ENCODE measurements around the gene CTAG1A.

Gene CTAG1A

DNA sequence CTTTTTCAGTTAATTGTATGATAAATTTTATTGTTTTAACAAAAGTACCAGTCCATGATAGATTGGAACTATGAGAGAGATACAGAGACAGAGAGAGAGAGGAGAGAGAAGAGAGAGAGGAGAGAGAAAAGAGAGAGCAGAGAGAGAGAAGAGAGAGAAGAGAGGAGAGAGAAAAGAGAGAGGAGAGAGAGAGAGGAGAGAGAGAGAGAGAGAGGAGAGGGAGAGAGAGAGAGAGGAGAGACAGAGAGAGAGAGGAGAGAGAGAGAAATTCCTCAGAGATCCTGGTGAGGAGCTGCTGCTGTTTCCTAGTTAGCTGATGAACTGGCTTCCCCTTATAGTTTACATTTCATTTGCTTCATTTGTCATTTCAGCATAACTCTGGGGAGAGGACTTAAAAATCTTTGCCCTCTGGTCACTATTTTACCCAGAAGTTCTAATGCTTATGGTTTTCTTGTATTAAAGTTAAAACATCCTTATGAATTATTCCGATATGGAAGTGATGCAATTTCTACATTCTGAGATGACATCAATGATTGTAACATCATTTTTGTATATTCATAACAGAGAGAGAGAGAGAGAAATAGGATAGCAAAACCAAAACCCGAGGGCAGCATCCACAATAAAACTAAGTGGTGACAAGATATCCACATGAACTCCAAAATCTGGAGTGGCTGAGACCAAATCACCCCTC is 10.8 kb downstream of the CTAG1A start:
- no peaks in the 10 kb centered on the region for H4K20me1 ChIP-seq
- H3K36me3 ChIP-seq, result no peaks in the 10 kb centered on the region
- no peak for TF ChIP-seq Cebpa-rat (IDR thresholded peaks at IDR 0.05)
- peaks cover 22 to 67% (median 40%) of the 10 kb centered on the region in 11 experiments for H3K9me3 ChIP-seq (replicated peaks in 1 of 11)
- peaks cover 8 to 24% (median 10%) of the 10 kb centered on the region in 10 experiments; a peak in 16 of 20 replicates for H3K4me1 ChIP-seq
- peaks cover 60 to 95% (median 90%) of the 10 kb centered on the region in 11 experiments for H3K27me3 ChIP-seq
- peak overlapping the region in 3 of 11 experiments; percentile 0 to 32 (median 8); a peak in 3 of 22 replicates for H3K4me2 ChIP-seq
- no peak overlapping the region for H3K9ac ChIP-seq
- H3K27ac ChIP-seq, result no peak overlapping the region
- H3K4me3 ChIP-seq, result no peak overlapping the region

DNA sequence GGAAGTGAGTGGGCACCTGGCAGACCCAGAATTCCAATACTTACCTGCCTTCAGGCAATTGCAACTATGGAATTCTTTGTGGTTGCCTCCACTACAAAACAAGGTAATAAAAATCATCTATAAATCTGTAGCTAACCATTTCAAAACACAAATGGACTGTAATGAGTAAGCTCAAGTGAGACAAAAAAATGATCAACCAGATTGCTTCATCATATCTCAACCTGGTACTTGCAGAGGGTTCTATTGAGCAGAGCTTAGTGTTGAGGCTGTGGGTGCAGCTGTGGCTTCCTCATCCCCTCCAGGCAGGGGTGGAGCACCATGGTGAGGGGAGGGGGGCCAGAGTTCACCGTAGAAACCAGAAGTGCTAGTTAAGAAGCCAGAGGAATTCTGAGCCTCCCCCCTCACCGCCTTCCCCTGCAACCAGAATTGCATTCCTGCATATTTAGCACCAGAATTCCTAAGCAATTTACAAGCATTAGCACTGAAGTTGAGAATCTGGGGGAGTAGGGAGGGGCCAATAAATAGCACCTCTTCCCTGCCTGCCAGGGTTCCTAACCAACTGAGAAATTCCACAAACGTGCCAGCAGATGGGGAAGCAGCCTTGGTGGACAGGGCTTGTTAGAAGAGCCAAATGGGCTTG is 11.5 kb downstream of the CTAG1A start:
- Histone ChIP-seq H3K4me2 (peak overlapping the region in 3 of 11 experiments; percentile 0 to 32 (median 8); a peak in 4 of 22 replicates), H3K27me3 (peaks cover 63 to 100% (median 97%) of the 10 kb centered on the region in 11 experiments), H3K4me1 (peaks cover 8 to 30% (median 10%) of the 10 kb centered on the region in 10 experiments; a peak in 16 of 20 replicates), H3K4me3 (no peak overlapping the region), H3K36me3 (no peaks in the 10 kb centered on the region), H4K20me1 (no peaks in the 10 kb centered on the region), H3K27ac (no peak overlapping the region), H3K9ac (no peak overlapping the region), H3K9me3 (replicated peaks in 1 of 11) (peaks cover 19 to 65% (median 37%) of the 10 kb centered on the region in 11 experiments)
- TF ChIP-seq Cebpa-rat (IDR thresholded peaks at IDR 0.05), result no peak

DNA sequence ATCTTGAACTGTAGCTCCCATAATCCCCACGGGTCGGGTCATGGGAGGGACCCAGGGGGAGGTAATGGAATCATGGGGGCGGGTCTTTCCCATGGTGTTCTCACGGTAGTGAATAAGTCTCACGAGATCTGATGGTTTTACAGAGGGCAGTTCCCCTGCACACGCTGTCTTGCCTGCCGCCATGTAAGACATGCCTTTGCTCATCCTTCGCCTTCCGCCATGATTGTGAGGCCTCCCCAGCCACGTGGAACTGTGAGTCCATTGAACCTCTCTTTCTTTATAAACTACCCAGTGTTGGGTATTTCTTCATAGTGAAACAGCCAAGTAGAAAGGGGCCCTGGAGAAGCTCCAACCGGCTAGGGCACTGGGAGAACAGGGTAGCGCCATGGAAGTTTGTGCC is 12.3 kb downstream of the CTAG1A start:
- no peaks in the 10 kb centered on the region for H3K36me3 ChIP-seq
- no peaks in the 10 kb centered on the region; a peak in 1 of 22 replicates for H4K20me1 ChIP-seq
- no peak overlapping the region for H3K4me2 ChIP-seq
- TF ChIP-seq Cebpa-rat (IDR thresholded peaks at IDR 0.05), result no peak
- no peak overlapping the region for H3K9ac ChIP-seq
- H3K4me3 ChIP-seq, result no peak overlapping the region
- H3K27me3 ChIP-seq, result peaks cover 63 to 100% (median 97%) of the 10 kb centered on the region in 11 experiments
- H3K9me3 ChIP-seq (replicated peaks in 1 of 11), result peaks cover 12 to 57% (median 29%) of the 10 kb centered on the region in 11 experiments
- H3K27ac ChIP-seq, result no peak overlapping the region
- peaks cover 8 to 30% (median 10%) of the 10 kb centered on the region in 10 experiments; a peak in 16 of 20 replicates for H3K4me1 ChIP-seq

DNA sequence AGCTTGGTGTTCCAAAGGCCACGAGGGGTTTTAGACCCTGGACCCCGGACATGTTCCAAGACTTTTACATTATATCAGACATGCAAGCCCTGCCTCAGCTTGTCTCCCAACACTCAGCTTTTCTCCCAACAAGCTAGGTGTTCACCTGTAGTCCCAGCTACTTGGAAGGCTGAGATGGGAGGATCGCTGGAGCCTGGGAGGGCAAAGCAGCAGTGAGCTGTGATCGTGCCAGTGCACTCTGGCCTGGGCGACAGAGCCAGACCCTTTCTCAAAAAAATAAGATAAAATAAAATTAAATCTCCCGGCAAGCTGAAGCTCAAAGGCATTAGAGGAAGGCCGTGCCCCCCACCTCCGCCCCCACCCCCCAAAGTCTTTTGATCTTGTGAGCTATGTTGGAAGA is 13.7 kb downstream of the CTAG1A start:
- no peak for TF ChIP-seq Cebpa-rat (IDR thresholded peaks at IDR 0.05)

DNA sequence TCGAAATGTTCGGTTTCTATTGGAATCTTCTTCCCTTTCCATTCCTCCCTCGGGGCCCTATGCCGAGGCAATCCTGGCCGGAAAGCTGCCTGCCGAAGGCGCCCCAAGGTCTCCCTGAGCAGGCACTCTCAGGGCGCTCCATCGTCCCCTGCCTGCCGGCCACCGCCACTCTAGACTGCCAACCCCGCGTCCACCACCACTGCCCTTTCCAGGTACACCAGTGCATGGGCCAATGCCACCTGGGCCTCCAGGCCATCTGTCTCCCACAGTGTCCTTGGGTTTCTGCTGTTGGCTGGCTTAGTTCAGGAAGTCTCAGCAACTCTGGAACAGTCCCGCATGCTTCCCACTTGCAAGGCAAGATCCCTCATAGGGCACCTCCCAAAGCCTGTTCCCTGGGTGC is 14.6 kb downstream of the CTAG1A start:
- H4K20me1 ChIP-seq, result peaks cover 0 to 4% (median 0%) of the 10 kb centered on the region in 11 experiments; a peak in 2 of 22 replicates
- H3K9me3 ChIP-seq (replicated peaks in 1 of 11), result peaks cover 9 to 36% (median 14%) of the 10 kb centered on the region in 11 experiments; a peak in 20 of 22 replicates
- H3K36me3 ChIP-seq, result no peaks in the 10 kb centered on the region

More for the DNA sequence above, 13.7 kb downstream of the CTAG1A start:
- Histone ChIP-seq H3K4me1 (peaks cover 9 to 36% (median 16%) of the 10 kb centered on the region in 10 experiments; a peak in 18 of 20 replicates), H3K9me3 (replicated peaks in 1 of 11) (peaks cover 9 to 43% (median 14%) of the 10 kb centered on the region in 11 experiments; a peak in 20 of 22 replicates), H3K27ac (no peak overlapping the region), H3K4me3 (no peak overlapping the region), H4K20me1 (peaks cover 0 to 3% (median 0%) of the 10 kb centered on the region in 11 experiments; a peak in 2 of 22 replicates), H3K27me3 (peaks cover 70 to 100% (median 97%) of the 10 kb centered on the region in 11 experiments), H3K9ac (no peak overlapping the region), H3K36me3 (no peaks in the 10 kb centered on the region), H3K4me2 (no peak overlapping the region)

DNA sequence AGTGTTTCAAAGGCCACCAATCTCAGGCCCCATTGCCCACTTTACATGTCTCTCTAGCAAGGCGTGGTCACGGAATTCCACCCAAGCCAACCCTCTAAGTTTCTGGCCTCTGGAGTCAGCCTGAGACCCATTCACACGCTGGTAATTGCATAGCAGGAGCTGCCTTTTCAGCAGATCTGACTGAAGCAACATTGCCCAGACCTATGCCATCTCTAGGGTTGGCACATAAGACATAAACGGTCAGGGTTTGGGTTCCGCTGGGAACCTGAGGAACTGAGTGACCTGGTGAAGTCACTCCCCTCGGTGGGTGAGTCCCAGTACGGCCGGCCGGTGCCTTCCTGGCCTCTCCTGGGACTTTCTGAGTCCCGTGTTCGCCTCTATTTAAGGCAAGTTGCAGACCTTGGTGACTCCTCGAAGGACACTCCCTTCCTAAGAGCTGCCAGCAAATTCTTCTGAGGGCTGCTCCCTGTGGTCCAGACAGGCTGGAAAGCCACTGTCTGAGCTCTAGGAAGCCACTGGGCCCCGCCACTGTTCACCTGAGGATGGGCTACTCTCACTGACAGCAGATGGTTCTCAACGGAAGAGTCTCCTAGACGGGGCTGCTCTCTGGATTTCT is 15.9 kb downstream of the CTAG1A start:
- H3K4me1 ChIP-seq, result peaks cover 9 to 47% (median 26%) of the 10 kb centered on the region in 10 experiments; a peak in 18 of 20 replicates
- H3K27ac ChIP-seq, result no peak overlapping the region
- peak overlapping the region in 5 of 11 experiments; percentile 35 to 73 (median 48); a peak in 6 of 22 replicates for H3K4me2 ChIP-seq
- peaks cover 68 to 100% (median 97%) of the 10 kb centered on the region in 11 experiments for H3K27me3 ChIP-seq
- no peaks in the 10 kb centered on the region for H3K36me3 ChIP-seq
- TF ChIP-seq Cebpa-rat (IDR thresholded peaks at IDR 0.05), result no peak
- H3K4me3 ChIP-seq, result no peak overlapping the region
- H4K20me1 ChIP-seq, result peaks cover 0 to 4% (median 0%) of the 10 kb centered on the region in 11 experiments; a peak in 3 of 22 replicates
- H3K9me3 ChIP-seq (replicated peaks in 1 of 11), result peaks cover 11 to 34% (median 14%) of the 10 kb centered on the region in 11 experiments; a peak in 20 of 22 replicates
- H3K9ac ChIP-seq, result no peak overlapping the region

More for the DNA sequence above, 14.6 kb downstream of the CTAG1A start:
- no peak for TF ChIP-seq Cebpa-rat (IDR thresholded peaks at IDR 0.05)
- no peak overlapping the region for H3K9ac ChIP-seq
- no peak overlapping the region for H3K4me3 ChIP-seq
- no peak overlapping the region for H3K27ac ChIP-seq
- H3K4me1 ChIP-seq, result peaks cover 9 to 44% (median 24%) of the 10 kb centered on the region in 10 experiments; a peak in 18 of 20 replicates
- H3K27me3 ChIP-seq, result peaks cover 70 to 100% (median 97%) of the 10 kb centered on the region in 11 experiments
- peak overlapping the region in 9 of 11 experiments; percentile 15 to 73 (median 37); a peak in 14 of 22 replicates for H3K4me2 ChIP-seq

DNA sequence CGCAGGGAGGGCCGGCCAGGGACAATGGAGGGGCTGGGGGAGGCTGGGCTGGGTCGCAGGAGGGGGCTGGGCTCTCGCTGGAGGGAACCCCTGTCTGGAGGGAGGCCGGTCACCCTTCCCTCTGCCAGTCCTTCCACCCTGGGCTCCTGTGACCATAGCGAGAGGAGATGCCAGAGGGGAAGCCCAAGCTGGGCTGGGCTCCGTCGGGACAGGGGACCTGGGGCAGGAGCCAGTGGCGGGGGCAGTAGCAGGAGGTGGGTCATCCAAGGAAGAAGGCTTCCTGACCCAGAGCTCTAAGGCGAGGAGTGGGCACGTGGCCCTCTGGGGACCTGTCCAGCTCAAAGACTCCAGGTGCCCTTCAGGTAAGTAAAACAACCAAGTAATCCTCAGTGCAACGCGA is 17.3 kb downstream of the CTAG1A start:
- TF ChIP-seq Cebpa-rat (IDR thresholded peaks at IDR 0.05), result no peak
- Histone ChIP-seq H3K4me1 (peaks cover 9 to 47% (median 25%) of the 10 kb centered on the region in 10 experiments; a peak in 18 of 20 replicates), H3K9me3 (replicated peaks in 1 of 11) (peaks cover 5 to 27% (median 8%) of the 10 kb centered on the region in 11 experiments; a peak in 20 of 22 replicates), H3K27ac (no peak overlapping the region), H3K27me3 (peaks cover 73 to 100% (median 97%) of the 10 kb centered on the region in 11 experiments), H3K9ac (no peak overlapping the region), H3K36me3 (no peaks in the 10 kb centered on the region), H3K4me3 (no peak overlapping the region), H3K4me2 (no peak overlapping the region), H4K20me1 (peaks cover 0 to 4% (median 0%) of the 10 kb centered on the region in 11 experiments; a peak in 3 of 22 replicates)

DNA sequence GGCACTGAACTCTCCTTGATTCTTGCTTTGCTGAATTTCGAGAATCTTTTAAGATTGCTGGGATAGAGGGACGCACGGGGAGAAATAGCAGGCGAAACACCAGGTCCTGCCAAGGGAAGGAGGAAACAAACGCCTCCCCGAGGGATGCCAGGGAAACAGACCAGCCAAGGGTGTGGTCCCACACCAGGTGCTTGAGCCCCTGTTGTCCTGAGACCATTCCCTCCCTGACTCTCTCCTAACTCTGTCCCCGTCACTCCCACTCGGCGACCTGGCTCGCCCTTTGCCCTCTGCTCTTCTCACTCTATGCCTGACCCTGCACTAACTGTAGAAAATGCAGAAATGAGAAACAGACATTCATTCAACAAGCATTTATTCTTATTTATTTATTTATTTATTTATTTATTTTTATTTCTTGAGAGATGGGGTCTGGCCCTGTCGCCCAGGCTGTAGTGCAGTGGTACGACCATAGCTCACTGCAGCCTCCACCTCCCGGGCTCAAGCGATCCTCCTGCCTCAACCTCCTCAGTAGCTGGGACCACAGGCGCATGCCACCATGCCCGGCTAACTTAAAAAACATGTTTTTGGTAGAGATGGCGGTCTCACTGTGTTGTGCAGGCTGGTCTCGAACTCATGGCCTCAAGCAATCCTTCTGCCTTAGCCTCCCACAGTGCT is 18.0 kb downstream of the CTAG1A start:
- peaks cover 9 to 47% (median 25%) of the 10 kb centered on the region in 10 experiments; a peak in 18 of 20 replicates for H3K4me1 ChIP-seq
- peaks cover 0 to 24% (median 1%) of the 10 kb centered on the region in 11 experiments; a peak in 8 of 22 replicates for H3K9me3 ChIP-seq (replicated peaks in 1 of 11)
- H4K20me1 ChIP-seq, result peaks cover 0 to 4% (median 0%) of the 10 kb centered on the region in 11 experiments; a peak in 3 of 22 replicates
- H3K4me3 ChIP-seq, result no peak overlapping the region
- no peaks in the 10 kb centered on the region for H3K36me3 ChIP-seq
- peaks cover 77 to 100% (median 96%) of the 10 kb centered on the region in 11 experiments for H3K27me3 ChIP-seq
- no peak for TF ChIP-seq Cebpa-rat (IDR thresholded peaks at IDR 0.05)
- H3K4me2 ChIP-seq, result peak overlapping the region in 8 of 11 experiments; percentile 20 to 74 (median 56); a peak in 13 of 22 replicates
- peak overlapping the region in 6 of 11 experiments; percentile 48 to 67 (median 55); a peak in 10 of 22 replicates for H3K27ac ChIP-seq
- no peak overlapping the region; a peak in 1 of 22 replicates for H3K9ac ChIP-seq
